Pulmonary artery endothelial cell (primary cell): ENCODE results near the gene VCL. TPM values are rescaled to one million over a fixed set of nuclear protein-coding genes. Genes with fewer than 3 reads are reported as not detected.
"Not testable (repeated sequence)": the region's sequence is repeated elsewhere in the genome, so short reads cannot be mapped to it uniquely, and the experiment has no call there.

ENCODE experiments used
- DNase-seq: peaks from one replicate; pipeline ENCODE4 v3.0.0-alpha.2; 2011; ENCODE audit warnings: low read depth, low spot score
- total RNA-seq: library from RNA; depleted of rRNA; stranded (reverse); fragments of >200 nt; gene quantifications from 2 replicates; pipeline ENCODE4 v1.2.3, GENCODE V29; 2014

The VCL gene
- total RNA-seq, 1 donor from 2014 or later = 184 TPM

GRCh38 chr10:74103560-74104258 lies 105.8 kb downstream of the VCL start:
- DNase-seq = no peak

- no peak for DNase-seq
These were observed 106.6 kb downstream of the VCL start for GRCh38 chr10:74104480-74104879.

GRCh38 chr10:74104996-74105395 lies 107.1 kb downstream of the VCL start:
- no peak for DNase-seq

- DNase-seq = no peak
These were observed 109.5 kb downstream of the VCL start for GRCh38 chr10:74107391-74107790.

GRCh38 chr10:74109452-74109851 lies 111.5 kb downstream of the VCL start:
- no peak for DNase-seq

- no peak for DNase-seq
These were observed 112.2 kb downstream of the VCL start for GRCh38 chr10:74110120-74110519.

GRCh38 chr10:74111799-74112198 lies 113.9 kb downstream of the VCL start:
- no peak for DNase-seq

GRCh38 chr10:74113546-74113945 lies 115.6 kb downstream of the VCL start:
- DNase-seq = no peak

GRCh38 chr10:74114041-74114448 lies 116.1 kb downstream of the VCL start:
- no peak for DNase-seq

GRCh38 chr10:74117738-74118137 lies 119.8 kb downstream of the VCL start:
- no peak for DNase-seq

- DNase-seq = no peak
These were observed 120.9 kb downstream of the VCL start for GRCh38 chr10:74118804-74119203.

- DNase-seq = no peak
These were observed 123.0 kb downstream of the VCL start for GRCh38 chr10:74120911-74121310.

GRCh38 chr10:74121368-74121767 lies 123.5 kb downstream of the VCL start:
- no peak for DNase-seq

GRCh38 chr10:74122060-74122459 lies 124.1 kb downstream of the VCL start:
- no peak for DNase-seq

GRCh38 chr10:74123081-74123480 lies 125.2 kb downstream of the VCL start:
- DNase-seq = no peak

- DNase-seq = no peak
These were observed 136.3 kb downstream of the VCL start for GRCh38 chr10:74133923-74134820.

- DNase-seq = no peak
These were observed 137.5 kb downstream of the VCL start for GRCh38 chr10:74135452-74135851.

GRCh38 chr10:74137992-74138391 lies 140.1 kb downstream of the VCL start:
- no peak for DNase-seq

- not testable (repeated sequence) for DNase-seq
These were observed 140.7 kb downstream of the VCL start for GRCh38 chr10:74138596-74138995.

- no peak for DNase-seq
These were observed 142.1 kb downstream of the VCL start for GRCh38 chr10:74139981-74140380.

- no peak for DNase-seq
These were observed 142.6 kb downstream of the VCL start for GRCh38 chr10:74140553-74140952.

GRCh38 chr10:74145133-74145532 lies 147.2 kb downstream of the VCL start:
- DNase-seq = peak; percentile 55

- DNase-seq = not testable (repeated sequence)
These were observed 149.1 kb downstream of the VCL start for GRCh38 chr10:74146980-74147379.
